ENCODE results near the gene PTPRJ. TPM values are rescaled to one million over a fixed set of nuclear protein-coding genes. Genes with fewer than 3 reads are reported as not detected.

The PTPRJ gene
- total RNA-seq, 1 donor from 2014 or later, result 5.9 TPM

GRCh38 chr11:47983464-47984397, 3.4 kb downstream of the PTPRJ start:
- Histone ChIP-seq H3K27ac (no peak overlapping the region), H3K27me3 (no peaks in the 10 kb centered on the region), H3K4me1 (peaks cover 0 to 14% of the 10 kb centered on the region in 2 donors), H3K36me3 (no peaks in the 10 kb centered on the region), H3K9me3 (no peaks in the 10 kb centered on the region), H3K4me3 (no peak overlapping the region)
- no peak for DNase-seq (ENCODE audit: low spot score in 2 of 2)
- intact Hi-C loops (cut with DNase I), result loop anchor here (5.0 kb wide), 2 partner anchors 79 to 136 kb away; partner anchors contain the start of gene NUP160
- TF ChIP-seq CTCF (IDR thresholded peaks at IDR 0.05), result no peak

GRCh38 chr11:47986219-47986618, 5.9 kb downstream of the PTPRJ start:
- Histone ChIP-seq H3K4me1 (peaks cover 0 to 10% of the 10 kb centered on the region in 2 donors), H3K9me3 (no peaks in the 10 kb centered on the region), H3K27me3 (no peaks in the 10 kb centered on the region), H3K27ac (no peak overlapping the region), H3K4me3 (no peak overlapping the region), H3K36me3 (no peaks in the 10 kb centered on the region)
- intact Hi-C loops (cut with DNase I), result no loop called here
- no peak for TF ChIP-seq CTCF (IDR thresholded peaks at IDR 0.05)
- no peak for DNase-seq (ENCODE audit: low spot score in 2 of 2)

- Histone ChIP-seq H3K27me3 (no peaks in the 10 kb centered on the region), H3K9me3 (no peaks in the 10 kb centered on the region), H3K36me3 (no peaks in the 10 kb centered on the region), H3K4me3 (no peak overlapping the region), H3K4me1 (peaks cover 2 to 6% of the 10 kb centered on the region in 2 donors), H3K27ac (no peak overlapping the region)
- no peak for TF ChIP-seq CTCF (IDR thresholded peaks at IDR 0.05)
- no peak for DNase-seq (ENCODE audit: low spot score in 2 of 2)
- intact Hi-C loops (cut with DNase I), result no loop called here
Observed at GRCh38 chr11:47986742-47987141, 6.4 kb downstream of the PTPRJ start.

GRCh38 chr11:47987310-47987709, 7.0 kb downstream of the PTPRJ start:
- no peak overlapping the region for H3K4me3 ChIP-seq
- H3K27me3 ChIP-seq, result no peaks in the 10 kb centered on the region
- TF ChIP-seq CTCF (IDR thresholded peaks at IDR 0.05), result no peak
- peaks cover under 1 to 2% of the 10 kb centered on the region in 2 donors for H3K4me1 ChIP-seq
- H3K36me3 ChIP-seq, result no peaks in the 10 kb centered on the region
- DNase-seq (ENCODE audit: low spot score in 2 of 2), result no peak
- no peaks in the 10 kb centered on the region for H3K9me3 ChIP-seq
- intact Hi-C loops (cut with DNase I), result no loop called here
- no peak overlapping the region for H3K27ac ChIP-seq

GRCh38 chr11:47987781-47988180, 7.4 kb downstream of the PTPRJ start:
- Histone ChIP-seq H3K4me3 (no peak overlapping the region), H3K9me3 (no peaks in the 10 kb centered on the region), H3K27me3 (no peaks in the 10 kb centered on the region), H3K36me3 (no peaks in the 10 kb centered on the region), H3K27ac (no peak overlapping the region), H3K4me1 (peaks cover 0 to 2% of the 10 kb centered on the region in 2 donors)
- intact Hi-C loops (cut with DNase I), result no loop called here
- TF ChIP-seq CTCF (IDR thresholded peaks at IDR 0.05), result no peak
- DNase-seq (ENCODE audit: low spot score in 2 of 2), result no peak

All from ascending aorta (tissue), 2 donors.